ENCODE results near the gene ERICH4. TPM values are rescaled to one million over a fixed set of nuclear protein-coding genes. Genes with fewer than 3 reads are reported as not detected.

ERICH4 gene
- total and polyA plus RNA-seq, 12 donors = 0.10 to 0.37 TPM; not detected in 10

GRCh38 chr19:41398050-41398418, 44.9 kb upstream of the ERICH4 start:
- intact Hi-C loops (cut with DNase I) = loop anchor here in 5 of 10 donors (5.0 kb wide), 3 partner anchors 34 to 44 kb away; partner anchors contain the start of genes DMAC2 (in 2 of the 5) and ERICH4 (in 1 of the 5)
- 0% methylated on average over 5 of the region's 5 CpGs for WGBS, 2 donors
- H3K4me1 ChIP-seq = peaks cover 14 to 58% (median 42%) of the 10 kb centered on the region in 9 donors

GRCh38 chr19:41398598-41398997, 44.4 kb upstream of the ERICH4 start:
- 32 to 39% methylated on average over 3 of the region's 3 CpGs for WGBS, 2 donors

More at GRCh38 chr19:41398050-41398418, 44.9 kb upstream of the ERICH4 start:
- H3K36me3 ChIP-seq = peaks cover 0 to 20% (median 0%) of the 10 kb centered on the region in 9 donors
- DNase-seq (no peak), ATAC-seq (no peak)
- no peaks in the 10 kb centered on the region for H3K27me3 ChIP-seq
- no peaks in the 10 kb centered on the region for H3K9me3 ChIP-seq
- H3K4me3 ChIP-seq = peak overlapping the region; percentile 58 to 96 (median 88)
- H3K27ac ChIP-seq = peak overlapping the region; percentile 76 to 95 (median 92)
- no peak for TF ChIP-seq CTCF (IDR thresholded peaks at IDR 0.05)

GRCh38 chr19:41399091-41399490, 43.9 kb upstream of the ERICH4 start:
- WGBS, 2 donors = 82 to 89% methylated on average over 3 of the region's 3 CpGs
- no peak for TF ChIP-seq CTCF (IDR thresholded peaks at IDR 0.05)
- H3K27me3 ChIP-seq = no peaks in the 10 kb centered on the region
- H3K9me3 ChIP-seq = no peaks in the 10 kb centered on the region
- peak overlapping the region in 3 of 10 donors; percentile 79 to 93 (median 91) for H3K27ac ChIP-seq
- intact Hi-C loops (cut with DNase I) = loop anchor here in 5 of 10 donors (5.0 kb wide), 3 partner anchors 33 to 43 kb away; partner anchors contain the start of genes DMAC2 (in 2 of the 5) and ERICH4 (in 1 of the 5)
- ATAC-seq (no peak), DNase-seq (no peak)
- peaks cover 16 to 68% (median 46%) of the 10 kb centered on the region in 9 donors for H3K4me1 ChIP-seq
- peaks cover 0 to 27% (median 0%) of the 10 kb centered on the region in 9 donors for H3K36me3 ChIP-seq
- peak overlapping the region in 6 of 10 donors; percentile 58 to 93 (median 85) for H3K4me3 ChIP-seq

More at GRCh38 chr19:41398598-41398997, 44.4 kb upstream of the ERICH4 start:
- Histone ChIP-seq H3K27me3 (no peaks in the 10 kb centered on the region), H3K27ac (peak overlapping the region in 6 of 10 donors; percentile 79 to 95 (median 92)), H3K36me3 (peaks cover 0 to 25% (median 0%) of the 10 kb centered on the region in 9 donors), H3K4me3 (peak overlapping the region; percentile 58 to 96 (median 88)), H3K9me3 (no peaks in the 10 kb centered on the region), H3K4me1 (peaks cover 16 to 64% (median 45%) of the 10 kb centered on the region in 9 donors)
- TF ChIP-seq CTCF (IDR thresholded peaks at IDR 0.05) = no peak
- intact Hi-C loops (cut with DNase I) = loop anchor here in 5 of 10 donors (5.0 kb wide), 3 partner anchors 34 to 44 kb away; partner anchors contain the start of genes DMAC2 (in 2 of the 5) and ERICH4 (in 1 of the 5)
- ATAC-seq (no peak), DNase-seq (no peak)

- WGBS, 2 donors = 91 to 98% methylated on average over 2 of the region's 2 CpGs
- Histone ChIP-seq H3K27ac (no peak overlapping the region), H3K4me1 (peaks cover 16 to 71% (median 46%) of the 10 kb centered on the region in 9 donors), H3K9me3 (no peaks in the 10 kb centered on the region), H3K36me3 (peaks cover 0 to 27% (median 0%) of the 10 kb centered on the region in 9 donors), H3K4me3 (no peak overlapping the region), H3K27me3 (no peaks in the 10 kb centered on the region)
- intact Hi-C loops (cut with DNase I) = loop anchor here in 5 of 10 donors (5.0 kb wide), 3 partner anchors 33 to 43 kb away; partner anchors contain the start of genes DMAC2 (in 2 of the 5) and ERICH4 (in 1 of the 5)
- no peak for TF ChIP-seq CTCF (IDR thresholded peaks at IDR 0.05)
- no peak for ATAC-seq
- DNase-seq = no peak
Observed at GRCh38 chr19:41399525-41399924, 43.4 kb upstream of the ERICH4 start.
